Panc1 (cell line): Measurements from ENCODE around the gene ALK.

Experiments used
- CTCF ChIP-seq: fragments of 450-650 bp; IDR thresholded peaks from 2 replicates; pipeline ENCODE4 v1.5.1; 2017; ENCODE audit warnings: mild to moderate bottlenecking
- POLR2AphosphoS5 ChIP-seq: IDR thresholded peaks from 2 replicates; pipeline ENCODE4 v1.6.1; 2012; ENCODE audit warnings: mild to moderate bottlenecking, low read depth, low read length, moderate library complexity
- REST ChIP-seq, 2 experiments: IDR thresholded peaks; 2 replicates each; pipeline ENCODE4 v1.6.1; 2011 to 2012; ENCODE audit warnings: low read depth in 2 of 2, control low read depth in 1 of 2, low read length in 1 of 2, mild to moderate bottlenecking in 1 of 2, moderate library complexity in 1 of 2; ENCODE audit not compliant: insufficient read depth in 1 of 2

- TF ChIP-seq CTCF (no peak), POLR2AphosphoS5 (no peak), REST (IDR thresholded peaks at IDR 0.05; ENCODE audit: insufficient read depth in 1 of 2, low read depth in 2 of 2, low read length in 1 of 2) (no peak)
Observed at GRCh38 chr2:29613792-29614266, 307.6 kb downstream of the ALK start.
